OCI-LY3 (cell line): Measurements from ENCODE around the gene PTBP3.
A peak's percentile ranks its signal among the peaks of the same experiment; 100 is the strongest.

ENCODE experiments used
- H2AFZ ChIP-seq: fragments of 200-600, 300-600 bp; shearing (Covaris generic); 2 replicates; pipeline ENCODE4 v1.6.0; 2014; ENCODE audit warnings: antibody characterized with exemption, low read depth, low read length
- H3K27ac ChIP-seq: fragments of 200-600, 300-600 bp; sonication (generic); 2 replicates; pipeline ENCODE4 v1.5.1; 2014; ENCODE audit warnings: mild to moderate bottlenecking, low read length, moderate library complexity, mixed read lengths
- H3K27me3 ChIP-seq: fragments of 200-600, 300-600 bp; sonication (generic); 2 replicates; pipeline ENCODE4 v1.6.1; 2014; ENCODE audit warnings: low read depth, low read length, mixed read lengths
- H3K36me3 ChIP-seq: fragments of 200-600, 300-600 bp; sonication (generic); replicated peaks from 2 replicates; pipeline ENCODE3; 2014; ENCODE audit warnings: low read depth, low read length, mixed read lengths
- H3K4me1 ChIP-seq: fragments of 300-600, 200-600 bp; sonication (generic); 2 replicates; pipeline ENCODE4 v1.6.1; 2014; ENCODE audit warnings: low read length, mixed read lengths
- H3K4me2 ChIP-seq: fragments of 200-600, 300-600 bp; sonication (generic); 2 replicates; pipeline ENCODE4 v1.6.1; 2014; ENCODE audit warnings: low read length, mixed read lengths
- H3K4me3 ChIP-seq: fragments of 300-600, 200-600 bp; sonication (generic); 2 replicates; pipeline ENCODE4 v1.5.1; 2014; ENCODE audit warnings: antibody characterized with exemption, mild to moderate bottlenecking, low read length, moderate library complexity
- H3K79me2 ChIP-seq: fragments of 300-600, 200-600 bp; shearing (Covaris generic); 2 replicates; pipeline ENCODE4 v1.6.1; 2014; ENCODE audit warnings: mild to moderate bottlenecking, low read length, mixed read lengths
- H3K9ac ChIP-seq: fragments of 300-600, 200-600 bp; shearing (Covaris generic); 2 replicates; pipeline ENCODE4 v1.6.0; 2014; ENCODE audit warnings: mild to moderate bottlenecking, low read length, moderate library complexity
- H3K9me3 ChIP-seq: fragments of 200-600, 300-600 bp; shearing (Covaris generic); 2 replicates; pipeline ENCODE4 v1.6.1; 2014; ENCODE audit warnings: low read length, mixed read lengths; ENCODE audit not compliant: insufficient read depth
- H4K20me1 ChIP-seq: fragments of 200-600, 300-600 bp; sonication (generic); 2 replicates; pipeline ENCODE4 v1.6.1; 2016; ENCODE audit warnings: low read length, mixed read lengths; ENCODE audit not compliant: insufficient read depth
- EZH2phosphoT487 ChIP-seq: fragments of 200-600 bp; shearing (Covaris generic); IDR thresholded peaks from 2 replicates; pipeline ENCODE4 v1.6.1; 2018; ENCODE audit warnings: antibody characterized with exemption, mixed run types, low read depth
- TF ChIP-seq, protein P1 (sequence below): fragments of 200-600, 300-600 bp; sonication (generic); IDR thresholded peaks from 2 replicates; pipeline ENCODE4 v1.5.1; 2014; ENCODE audit warnings: antibody characterized with exemption, low read length, low read depth

PTBP3 gene

DNA sequence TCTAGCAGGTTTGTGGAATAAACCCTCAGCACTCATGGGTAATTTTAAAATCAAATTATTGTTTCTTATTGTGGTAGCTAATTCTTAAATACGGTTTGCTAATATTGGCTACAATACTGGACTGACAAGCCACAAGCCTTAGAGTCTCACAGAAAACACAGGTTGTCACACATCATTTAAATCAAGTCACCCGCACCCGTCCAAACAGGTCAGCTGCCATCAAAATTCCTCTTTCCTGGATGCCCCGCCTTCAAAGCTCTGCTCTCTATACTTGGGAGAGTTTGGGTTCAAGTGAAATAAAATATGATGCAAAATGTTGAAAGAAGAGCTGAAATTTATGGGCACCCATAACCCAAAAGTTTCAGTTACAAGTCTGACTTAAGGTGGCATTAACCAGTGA, 146.0 kb downstream of the PTBP3 start:
- peaks cover 9% of the 10 kb centered on the region for H3K4me1 ChIP-seq
- no peak overlapping the region for H3K9ac ChIP-seq
- no peaks in the 10 kb centered on the region for H3K9me3 ChIP-seq
- H4K20me1 ChIP-seq = no peaks in the 10 kb centered on the region
- peak overlapping the region; percentile 45 for H3K4me2 ChIP-seq
- H3K27me3 ChIP-seq = peaks cover 3% of the 10 kb centered on the region; the same call in 1 of the 2 replicates
- TF ChIP-seq EZH2phosphoT487 = no peak
- TF ChIP-seq, protein P1, sequence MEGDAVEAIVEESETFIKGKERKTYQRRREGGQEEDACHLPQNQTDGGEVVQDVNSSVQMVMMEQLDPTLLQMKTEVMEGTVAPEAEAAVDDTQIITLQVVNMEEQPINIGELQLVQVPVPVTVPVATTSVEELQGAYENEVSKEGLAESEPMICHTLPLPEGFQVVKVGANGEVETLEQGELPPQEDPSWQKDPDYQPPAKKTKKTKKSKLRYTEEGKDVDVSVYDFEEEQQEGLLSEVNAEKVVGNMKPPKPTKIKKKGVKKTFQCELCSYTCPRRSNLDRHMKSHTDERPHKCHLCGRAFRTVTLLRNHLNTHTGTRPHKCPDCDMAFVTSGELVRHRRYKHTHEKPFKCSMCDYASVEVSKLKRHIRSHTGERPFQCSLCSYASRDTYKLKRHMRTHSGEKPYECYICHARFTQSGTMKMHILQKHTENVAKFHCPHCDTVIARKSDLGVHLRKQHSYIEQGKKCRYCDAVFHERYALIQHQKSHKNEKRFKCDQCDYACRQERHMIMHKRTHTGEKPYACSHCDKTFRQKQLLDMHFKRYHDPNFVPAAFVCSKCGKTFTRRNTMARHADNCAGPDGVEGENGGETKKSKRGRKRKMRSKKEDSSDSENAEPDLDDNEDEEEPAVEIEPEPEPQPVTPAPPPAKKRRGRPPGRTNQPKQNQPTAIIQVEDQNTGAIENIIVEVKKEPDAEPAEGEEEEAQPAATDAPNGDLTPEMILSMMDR = no peak
- no peak overlapping the region for H3K27ac ChIP-seq
- no peak overlapping the region for H2AFZ ChIP-seq
- H3K4me3 ChIP-seq = no peak overlapping the region
- no peaks in the 10 kb centered on the region for H3K36me3 ChIP-seq
- no peaks in the 10 kb centered on the region for H3K79me2 ChIP-seq

DNA sequence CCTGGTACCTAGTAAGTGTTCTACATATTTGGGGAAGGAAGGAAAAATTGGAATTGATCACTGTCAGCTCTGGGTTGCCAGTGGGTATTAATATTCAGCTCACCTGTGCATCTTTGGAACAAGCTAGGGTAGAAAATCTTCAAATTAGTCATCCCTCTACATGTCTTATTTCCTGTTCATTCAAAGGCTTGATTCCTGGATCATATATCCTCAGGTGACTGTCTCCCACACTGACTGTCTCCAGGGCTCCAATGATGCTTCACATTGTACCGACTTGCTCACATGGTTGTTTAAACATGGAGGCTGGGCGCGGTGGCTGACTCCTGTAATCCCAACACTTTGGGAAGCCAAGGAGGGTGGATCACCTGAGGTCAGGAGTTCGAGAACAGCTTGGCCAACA, 146.7 kb downstream of the PTBP3 start:
- Histone ChIP-seq H3K4me3 (no peak overlapping the region), H3K4me1 (peaks cover 9% of the 10 kb centered on the region), H2AFZ (no peak overlapping the region), H3K27ac (no peak overlapping the region), H4K20me1 (no peaks in the 10 kb centered on the region), H3K36me3 (no peaks in the 10 kb centered on the region), H3K9me3 (no peaks in the 10 kb centered on the region), H3K4me2 (no peak overlapping the region), H3K79me2 (no peaks in the 10 kb centered on the region), H3K27me3 (peaks cover 3% of the 10 kb centered on the region; the same call in 1 of the 2 replicates), H3K9ac (no peak overlapping the region)
- TF ChIP-seq, protein P1 = no peak
- no peak for TF ChIP-seq EZH2phosphoT487

DNA sequence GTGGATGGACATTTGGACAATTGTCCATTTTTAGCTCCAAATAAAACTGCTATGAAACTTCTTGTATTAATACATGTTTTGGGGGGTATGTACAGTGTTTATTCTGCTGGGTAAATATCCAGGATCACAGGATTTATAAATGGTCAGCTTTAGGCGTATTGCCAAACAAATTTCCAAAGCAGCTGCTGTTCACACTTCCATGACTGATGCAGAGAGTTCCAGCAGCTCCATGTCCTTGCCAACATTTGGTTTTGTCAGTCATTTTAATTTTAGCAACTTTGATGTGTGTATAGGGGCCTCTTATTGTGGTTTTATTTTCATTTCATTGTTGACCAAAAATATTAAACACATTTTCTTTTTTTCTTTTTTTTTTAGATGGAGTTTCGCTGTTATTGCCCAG, 148.5 kb downstream of the PTBP3 start:
- Histone ChIP-seq H3K27me3 (peaks cover 3% of the 10 kb centered on the region; the same call in 1 of the 2 replicates), H3K79me2 (no peaks in the 10 kb centered on the region), H3K9me3 (no peaks in the 10 kb centered on the region), H3K36me3 (no peaks in the 10 kb centered on the region), H3K4me2 (no peak overlapping the region), H3K4me1 (peaks cover 9% of the 10 kb centered on the region), H4K20me1 (no peaks in the 10 kb centered on the region), H3K9ac (no peak overlapping the region), H2AFZ (no peak overlapping the region), H3K4me3 (no peak overlapping the region), H3K27ac (no peak overlapping the region)
- no peak for TF ChIP-seq EZH2phosphoT487
- TF ChIP-seq, protein P1 = no peak

DNA sequence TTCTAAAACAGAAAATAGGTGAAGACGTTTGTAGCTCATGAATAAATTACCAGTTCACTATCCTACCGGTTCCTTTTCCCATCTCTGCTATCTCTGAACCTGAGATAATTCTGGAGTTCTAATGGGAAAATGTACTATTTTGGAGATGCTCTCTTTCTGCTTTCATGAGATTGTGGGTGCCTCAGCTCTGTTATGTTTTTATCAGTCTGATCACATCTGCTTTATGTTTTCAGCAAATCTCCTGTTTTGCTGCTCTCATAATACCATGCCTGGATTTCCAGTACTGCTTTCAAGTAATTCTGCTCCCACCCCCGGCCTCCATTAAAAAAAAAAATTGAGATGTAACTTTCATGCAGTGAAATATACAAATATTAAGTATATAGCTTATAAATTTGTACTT, 149.2 kb downstream of the PTBP3 start:
- Histone ChIP-seq H2AFZ (no peak overlapping the region), H3K9me3 (no peaks in the 10 kb centered on the region), H3K4me3 (no peak overlapping the region), H3K9ac (no peak overlapping the region), H3K27ac (no peak overlapping the region), H3K36me3 (no peaks in the 10 kb centered on the region), H3K79me2 (no peaks in the 10 kb centered on the region), H3K27me3 (peaks cover 3% of the 10 kb centered on the region; the same call in 1 of the 2 replicates), H4K20me1 (no peaks in the 10 kb centered on the region), H3K4me1 (peaks cover 9% of the 10 kb centered on the region), H3K4me2 (no peak overlapping the region)
- no peak for TF ChIP-seq EZH2phosphoT487
- TF ChIP-seq, protein P1 = no peak
